GM21526 (cell line): ENCODE measurements around the gene OBSCN.

ENCODE experiments used
- ATAC-seq: cut with Tn5 transposase; IDR thresholded peaks from one replicate; pipeline ENCODE4 v1.9.1; 2021; ENCODE audit warnings: moderate library complexity; ENCODE audit not compliant: unreplicated experiment, low FRiP score

OBSCN gene

DNA sequence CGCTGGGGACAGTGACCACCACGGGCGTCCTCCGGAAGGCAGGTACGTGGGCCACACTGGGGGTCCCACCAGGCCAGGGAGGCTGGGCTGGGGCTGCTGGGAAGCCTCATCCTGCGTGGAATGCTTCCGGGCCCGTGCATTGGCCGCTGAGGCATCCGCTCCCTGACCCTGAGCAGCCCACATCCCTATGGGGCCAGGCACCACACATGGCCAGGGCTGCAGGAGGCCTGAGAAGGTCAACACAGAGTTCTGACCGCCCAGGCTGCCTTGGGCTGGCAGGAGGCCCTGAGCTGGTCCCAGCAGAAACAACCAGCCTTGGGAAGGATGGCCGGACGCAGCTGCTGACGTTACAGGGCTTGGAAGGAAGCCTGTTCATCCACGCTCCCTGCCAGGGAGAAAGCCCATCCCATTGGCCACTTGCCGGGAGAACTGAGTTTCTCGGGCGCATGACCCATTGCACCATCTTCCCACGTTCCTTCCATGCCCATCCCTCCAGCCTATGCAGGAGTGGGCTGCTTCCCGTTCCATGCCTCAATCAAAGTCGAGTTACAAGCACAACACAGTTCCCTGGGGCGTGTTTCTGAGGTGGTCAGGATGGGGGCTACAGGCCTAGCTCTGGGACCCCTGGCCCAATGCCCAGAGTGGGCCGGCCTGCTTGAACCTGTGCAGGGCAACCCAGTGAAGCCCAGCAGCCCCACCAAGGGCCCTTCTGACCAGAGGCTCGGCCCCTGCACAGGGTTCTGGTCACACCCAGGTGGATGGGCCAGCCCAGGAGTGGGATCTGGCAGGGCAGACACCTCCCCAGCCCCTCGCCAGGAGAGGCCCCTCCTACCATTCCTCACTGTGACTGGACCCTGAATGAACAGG is 167.1 kb downstream of the OBSCN start:
- ATAC-seq = no peak

DNA sequence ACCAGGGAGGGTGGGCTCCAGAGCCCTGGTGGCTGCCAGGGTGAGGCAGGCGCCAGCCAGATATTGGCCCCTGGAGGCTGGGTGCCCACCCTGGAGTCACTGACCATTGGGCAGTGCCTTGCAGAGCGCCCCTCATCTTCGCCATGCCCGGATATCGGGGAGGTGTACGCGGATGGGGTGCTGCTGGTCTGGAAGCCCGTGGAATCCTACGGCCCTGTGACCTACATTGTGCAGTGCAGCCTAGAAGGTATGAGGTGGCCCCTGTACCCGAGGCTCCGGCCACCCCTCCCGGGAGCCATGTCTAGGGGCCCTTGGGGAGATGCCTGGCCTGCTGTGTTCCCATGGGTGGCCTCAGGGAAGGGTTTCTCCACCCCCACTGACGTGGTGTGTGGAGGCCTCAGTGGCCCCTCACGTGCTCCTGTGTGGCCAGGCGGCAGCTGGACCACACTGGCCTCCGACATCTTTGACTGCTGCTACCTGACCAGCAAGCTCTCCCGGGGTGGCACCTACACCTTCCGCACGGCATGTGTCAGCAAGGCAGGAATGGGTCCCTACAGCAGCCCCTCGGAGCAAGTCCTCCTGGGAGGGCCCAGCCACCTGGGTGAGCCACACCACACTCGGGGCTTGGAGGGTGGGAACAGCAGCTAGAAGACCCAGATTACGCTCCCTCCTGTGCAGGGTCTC is 167.9 kb downstream of the OBSCN start:
- ATAC-seq = no peak

DNA sequence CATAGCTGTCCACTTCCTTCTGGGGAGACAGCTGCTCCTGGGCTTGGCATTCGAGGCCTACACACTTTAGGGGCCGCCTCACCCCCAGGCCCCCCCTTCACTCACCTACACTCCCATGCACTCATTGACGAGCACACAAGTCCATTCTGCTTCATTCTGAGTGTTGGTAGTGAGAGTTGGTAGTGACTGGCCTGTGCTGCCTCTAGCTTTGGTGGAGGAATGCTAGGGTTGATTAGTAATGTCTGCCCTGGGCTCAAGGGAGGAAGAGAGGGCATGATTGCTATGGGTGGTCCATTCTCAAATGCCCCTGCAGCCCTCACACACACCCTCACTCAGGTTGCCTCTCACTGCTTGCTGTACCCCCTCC is 168.4 kb downstream of the OBSCN start:
- no peak for ATAC-seq

DNA sequence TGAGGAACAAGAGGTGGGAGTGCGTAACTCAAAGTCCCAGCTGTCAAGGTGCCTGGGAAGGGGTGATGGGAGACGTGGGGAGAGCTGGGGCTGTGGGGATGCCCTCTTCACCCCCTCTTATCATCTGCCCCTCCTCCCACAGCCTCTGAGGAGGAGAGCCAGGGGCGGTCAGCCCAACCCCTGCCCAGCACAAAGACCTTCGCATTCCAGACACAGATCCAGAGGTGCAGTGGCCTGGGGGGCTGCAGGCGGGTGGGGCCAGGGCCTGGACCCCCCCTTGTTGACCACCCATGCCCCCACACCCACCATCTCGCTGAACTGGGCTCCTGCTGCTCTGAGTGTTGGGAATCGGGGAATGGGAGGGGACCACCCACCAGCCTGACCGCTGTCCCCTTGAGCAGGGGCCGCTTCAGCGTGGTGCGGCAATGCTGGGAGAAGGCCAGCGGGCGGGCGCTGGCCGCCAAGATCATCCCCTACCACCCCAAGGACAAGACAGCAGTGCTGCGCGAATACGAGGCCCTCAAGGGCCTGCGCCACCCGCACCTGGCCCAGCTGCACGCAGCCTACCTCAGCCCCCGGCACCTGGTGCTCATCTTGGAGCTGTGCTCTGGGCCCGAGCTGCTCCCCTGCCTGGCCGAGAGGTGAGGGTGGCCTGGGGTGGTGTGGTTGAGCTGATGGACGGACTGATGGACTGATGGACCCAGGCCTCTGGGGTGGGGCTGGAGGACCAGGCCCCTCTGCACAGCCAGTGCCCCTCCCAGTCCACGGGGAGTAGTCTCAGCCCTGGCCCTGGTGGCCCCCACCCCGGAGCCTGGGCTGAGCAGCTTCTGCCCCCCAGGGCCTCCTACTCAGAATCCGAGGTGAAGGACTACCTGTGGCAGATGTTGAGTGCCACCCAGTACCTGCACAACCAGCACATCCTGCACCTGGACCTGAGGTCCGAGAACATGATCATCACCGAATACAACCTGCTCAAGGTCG is 169.1 kb downstream of the OBSCN start:
- ATAC-seq = no peak

DNA sequence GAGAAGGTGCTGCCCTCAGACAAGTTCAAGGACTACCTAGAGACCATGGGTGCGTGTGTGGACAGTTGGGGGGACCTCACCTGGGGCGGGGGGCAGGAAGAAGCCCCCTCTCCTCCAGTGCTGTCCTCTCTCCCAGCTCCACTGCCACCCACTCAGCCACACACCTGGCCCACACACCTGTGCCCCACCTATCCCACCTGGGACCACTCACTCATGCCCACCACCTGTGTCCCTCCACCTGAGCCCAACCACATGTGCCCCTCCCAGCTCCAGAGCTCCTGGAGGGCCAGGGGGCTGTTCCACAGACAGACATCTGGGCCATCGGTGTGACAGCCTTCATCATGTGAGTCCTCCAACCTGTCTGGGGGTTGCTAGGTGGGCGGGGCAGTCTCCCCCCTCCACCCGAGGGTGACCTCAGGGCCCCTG is 169.8 kb downstream of the OBSCN start:
- ATAC-seq = no peak

DNA sequence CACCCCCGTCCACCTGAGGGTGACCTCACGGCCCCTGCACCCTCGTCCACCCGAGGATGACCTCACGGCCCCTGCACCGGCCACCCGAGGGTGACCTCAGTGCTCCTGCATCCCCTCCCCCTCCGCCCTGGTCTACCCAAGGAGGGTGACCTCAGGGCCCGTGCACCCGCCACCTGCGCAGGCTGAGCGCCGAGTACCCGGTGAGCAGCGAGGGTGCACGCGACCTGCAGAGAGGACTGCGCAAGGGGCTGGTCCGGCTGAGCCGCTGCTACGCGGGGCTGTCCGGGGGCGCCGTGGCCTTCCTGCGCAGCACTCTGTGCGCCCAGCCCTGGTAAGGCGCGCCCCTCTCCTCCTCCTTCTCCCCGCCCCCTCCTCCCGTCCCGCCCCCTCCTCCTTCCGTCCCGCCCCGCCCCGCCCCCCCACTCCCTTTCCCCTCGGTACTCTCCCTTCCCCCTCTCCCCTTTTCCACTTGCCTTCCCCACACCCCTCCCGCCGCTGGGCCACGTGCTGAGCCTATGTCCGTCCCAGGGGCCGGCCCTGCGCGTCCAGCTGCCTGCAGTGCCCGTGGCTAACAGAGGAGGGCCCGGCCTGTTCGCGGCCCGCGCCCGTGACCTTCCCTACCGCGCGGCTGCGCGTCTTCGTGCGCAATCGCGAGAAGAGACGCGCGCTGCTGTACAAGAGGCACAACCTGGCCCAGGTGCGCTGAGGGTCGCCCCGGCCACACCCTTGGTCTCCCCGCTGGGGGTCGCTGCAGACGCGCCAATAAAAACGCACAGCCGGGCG is 170.4 kb downstream of the OBSCN start:
- ATAC-seq = no peak

DNA sequence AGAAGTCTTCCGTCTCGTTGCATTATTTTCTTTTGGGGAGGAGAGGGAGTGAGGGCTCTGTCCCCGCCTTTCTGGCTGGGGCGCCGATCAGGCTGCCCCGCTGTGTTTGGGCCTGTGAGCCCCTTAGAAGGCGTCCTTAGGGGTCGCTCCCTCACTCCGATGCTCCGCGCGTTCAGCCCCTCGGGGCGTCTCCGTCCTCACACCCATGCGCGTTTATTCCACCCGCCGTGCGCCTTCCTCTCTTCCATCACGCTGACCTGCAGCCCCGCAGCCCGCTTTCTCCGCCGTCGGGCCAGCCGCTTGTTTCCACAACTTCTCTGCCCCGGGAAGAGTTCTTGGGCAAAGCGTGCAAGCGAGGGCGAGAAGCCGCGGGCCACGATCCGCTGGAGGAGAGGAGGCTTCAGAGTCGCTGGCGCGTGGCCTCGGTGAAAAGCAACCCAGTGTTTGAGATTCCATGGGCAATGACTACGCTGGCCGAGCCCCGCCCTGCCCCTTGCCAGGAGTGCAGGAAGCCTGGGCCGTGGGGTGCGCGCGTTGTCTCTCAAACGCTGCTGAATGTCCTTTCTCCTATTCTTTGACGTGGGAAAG is 171.1 kb downstream of the OBSCN start:
- ATAC-seq = no peak

DNA sequence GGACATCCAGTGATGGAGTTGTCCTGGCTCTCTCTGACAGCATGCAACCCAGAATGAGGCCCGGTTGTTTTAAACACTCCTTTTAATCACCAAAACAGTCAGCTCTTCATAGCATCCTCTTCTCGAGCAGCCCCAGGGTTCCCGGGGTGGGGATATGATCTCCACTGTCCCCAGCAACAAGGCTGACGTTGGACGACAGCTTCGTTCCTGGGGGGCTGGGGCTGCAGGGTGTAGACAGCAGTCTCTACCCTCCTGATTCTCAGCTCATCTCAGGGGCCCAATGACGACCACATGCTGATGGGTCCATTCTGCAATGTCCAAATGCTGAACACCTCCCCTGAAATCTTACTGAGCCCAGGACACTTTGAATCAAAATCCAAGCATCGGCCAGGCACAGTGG is 171.8 kb downstream of the OBSCN start:
- no peak for ATAC-seq

DNA sequence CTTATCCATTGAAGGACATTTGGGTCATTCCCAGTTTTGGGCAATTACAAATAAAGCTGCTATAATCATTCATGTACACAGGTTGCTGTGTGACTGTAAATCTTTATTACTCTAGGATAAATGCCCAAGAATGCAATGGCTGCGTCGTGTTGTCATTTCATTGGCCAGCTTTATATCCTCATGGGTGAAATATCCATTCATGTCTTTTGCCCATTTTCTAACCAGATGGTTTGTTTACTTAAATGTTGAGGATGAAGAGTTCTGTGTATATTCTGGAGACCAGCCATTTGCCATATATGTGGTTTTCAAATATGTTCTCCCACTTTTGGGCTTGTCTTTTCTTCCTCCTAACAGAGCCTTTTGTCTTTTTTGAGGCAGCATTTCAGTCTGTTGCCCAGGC is 173.5 kb downstream of the OBSCN start:
- ATAC-seq = no peak

DNA sequence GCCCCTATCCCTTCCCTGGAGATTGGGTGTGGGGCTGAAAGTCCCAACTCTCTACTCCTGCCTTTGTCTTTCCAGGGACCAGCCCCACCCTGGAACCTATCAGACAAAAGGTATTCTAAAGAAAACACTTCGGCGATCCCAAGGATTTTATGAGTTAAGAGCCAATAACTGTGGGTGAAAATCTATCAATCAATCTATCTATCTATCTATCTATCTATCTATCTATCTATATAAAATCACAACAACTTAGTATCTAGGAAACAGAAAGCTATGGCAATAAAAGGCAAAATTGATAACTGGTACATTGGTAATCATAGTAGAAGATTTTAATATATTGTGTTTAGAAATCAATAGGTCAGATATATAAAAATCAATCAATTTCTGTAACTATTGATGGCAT is 175.9 kb downstream of the OBSCN start:
- no peak for ATAC-seq

DNA sequence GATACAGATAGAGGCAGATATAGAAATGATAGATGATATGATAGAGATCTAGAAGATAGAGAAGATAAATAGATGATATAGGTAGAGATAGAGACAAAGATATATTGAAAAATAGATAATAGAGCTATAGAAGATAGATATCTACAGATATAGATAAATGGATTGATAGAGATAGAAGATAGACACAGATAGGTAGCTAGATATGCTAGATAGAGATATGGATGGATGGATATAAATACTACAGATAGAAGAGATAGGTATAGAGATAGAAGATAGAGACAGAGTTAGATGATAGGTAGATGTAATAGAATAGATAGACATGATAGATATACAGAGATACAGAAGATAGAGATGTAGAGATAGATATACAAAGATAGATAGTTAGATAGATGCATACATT is 177.4 kb downstream of the OBSCN start:
- no peak for ATAC-seq

DNA sequence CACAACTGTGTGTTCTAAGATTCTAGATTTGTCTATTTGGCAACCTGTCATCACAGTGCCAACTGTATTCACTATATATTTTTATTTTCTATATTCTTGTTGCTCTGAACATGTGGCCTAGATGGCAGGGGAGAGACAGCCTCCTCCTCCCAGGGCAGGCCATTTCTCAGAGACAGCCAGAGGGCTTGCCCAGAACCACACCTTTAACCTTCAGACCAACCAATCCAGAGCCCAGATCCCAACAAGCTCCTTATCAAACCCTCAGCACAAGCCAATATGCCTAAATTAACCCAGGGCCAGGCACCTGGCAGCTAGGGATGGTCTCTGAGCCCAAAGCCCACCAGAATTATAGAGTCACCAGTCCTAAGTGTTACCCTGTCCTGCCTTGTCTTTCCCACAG is 179.5 kb downstream of the OBSCN start:
- no peak for ATAC-seq

DNA sequence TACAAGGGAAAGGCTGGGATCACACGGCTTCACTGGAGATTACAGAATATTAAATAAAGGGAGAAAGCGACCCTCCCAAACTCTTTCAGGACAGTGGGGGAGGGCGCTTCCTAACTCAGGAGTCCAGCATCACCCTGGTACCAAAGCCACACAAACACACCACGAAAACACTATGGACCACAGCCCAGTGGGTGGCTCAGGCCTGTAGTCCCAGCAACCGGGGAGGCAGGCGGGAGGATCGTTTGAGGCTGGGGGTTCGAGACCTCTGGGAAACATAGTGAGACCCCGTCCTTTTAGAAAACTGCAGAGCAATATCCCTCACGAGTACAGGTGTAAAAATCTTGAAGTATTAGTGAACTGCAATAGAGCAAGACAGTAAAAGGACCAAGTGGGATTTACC is 182.8 kb downstream of the OBSCN start:
- no peak for ATAC-seq

DNA sequence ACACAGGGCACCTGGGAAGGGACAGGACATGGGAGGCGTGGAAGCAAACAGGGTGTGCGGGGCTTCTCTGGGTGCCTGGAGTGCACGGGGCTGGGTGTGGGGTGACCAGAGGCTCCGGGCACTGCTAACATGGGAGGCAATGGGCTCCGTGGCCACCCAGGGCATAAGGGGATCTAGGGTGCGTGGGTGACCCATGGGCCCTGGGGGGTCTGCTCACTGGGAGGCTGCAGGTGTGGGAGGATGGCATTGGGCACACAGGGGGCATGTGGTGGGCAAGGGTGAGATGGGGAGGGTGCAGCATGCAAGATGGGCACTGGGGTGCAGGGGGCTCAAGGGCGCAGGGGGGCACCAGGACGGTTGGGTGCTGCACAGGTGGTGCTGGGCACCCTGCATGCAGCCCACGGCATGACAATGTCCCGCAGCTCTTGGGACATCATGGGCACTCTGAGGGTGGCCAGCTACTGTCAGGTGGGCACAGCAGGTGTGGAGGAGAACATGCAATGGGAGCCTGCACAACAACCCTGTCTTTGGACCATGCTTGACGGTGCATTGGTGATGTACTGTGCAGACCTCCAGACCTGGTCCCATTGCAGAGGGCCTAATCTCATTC is 183.7 kb downstream of the OBSCN start:
- no peak for ATAC-seq

DNA sequence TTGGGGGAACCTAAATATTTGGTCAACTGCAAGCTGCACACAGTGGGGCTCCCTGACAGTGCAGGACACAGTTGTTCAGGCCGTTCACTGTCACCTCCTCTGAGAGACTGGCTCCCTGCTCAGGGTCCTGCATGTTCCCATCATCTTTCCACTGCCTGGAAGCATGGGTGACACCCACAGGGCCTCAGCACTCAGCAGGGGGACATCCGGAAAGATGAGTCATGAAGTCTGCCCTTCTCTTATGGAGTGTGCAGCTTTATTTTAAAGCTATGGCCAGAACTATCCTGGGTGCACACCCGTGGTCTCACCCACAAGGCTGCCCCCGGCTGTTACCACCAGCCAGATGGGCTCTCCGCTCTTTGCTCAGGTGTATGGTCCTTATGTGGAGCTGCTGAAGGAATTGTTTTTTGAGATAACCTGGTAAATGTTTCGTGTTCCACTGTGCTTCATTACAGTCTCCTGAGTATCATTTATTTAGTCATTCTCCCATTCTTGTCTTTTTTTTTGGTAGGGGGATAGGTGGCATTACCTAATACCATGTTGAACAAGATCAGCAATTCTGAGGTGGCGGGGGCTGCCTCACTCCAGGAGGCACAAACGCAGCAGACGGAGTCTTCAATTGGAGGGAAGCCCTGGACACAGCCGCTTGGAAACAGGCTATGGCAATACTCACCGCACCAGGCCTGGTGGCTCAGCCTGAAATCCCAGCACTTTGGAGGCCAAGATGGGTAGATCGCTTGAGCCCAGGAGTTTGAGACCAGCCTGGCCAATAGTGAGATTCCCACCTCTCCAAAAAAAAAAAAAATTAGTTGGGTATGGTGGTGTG is 184.5 kb downstream of the OBSCN start:
- ATAC-seq = no peak

DNA sequence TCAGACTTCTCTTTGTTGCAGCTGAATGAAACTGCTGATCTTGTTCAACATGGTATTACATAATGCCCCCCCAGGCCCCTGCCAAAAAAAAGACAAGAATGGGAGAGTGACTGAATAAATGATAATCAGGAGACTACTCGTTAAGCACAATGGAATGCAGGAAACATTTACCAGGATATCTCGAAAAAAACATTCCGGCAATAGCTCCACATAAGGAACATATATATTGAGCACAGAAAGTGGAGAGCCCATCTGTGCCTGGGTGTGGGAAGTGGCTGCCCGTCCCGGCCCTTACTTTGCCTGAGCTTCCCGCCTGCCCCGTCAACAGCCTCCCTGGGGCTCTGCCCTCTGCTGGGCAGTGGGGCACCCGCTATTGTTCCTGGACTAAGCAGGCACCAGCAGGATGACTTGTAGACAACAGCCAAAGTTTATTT is 185.4 kb downstream of the OBSCN start:
- no peak for ATAC-seq

DNA sequence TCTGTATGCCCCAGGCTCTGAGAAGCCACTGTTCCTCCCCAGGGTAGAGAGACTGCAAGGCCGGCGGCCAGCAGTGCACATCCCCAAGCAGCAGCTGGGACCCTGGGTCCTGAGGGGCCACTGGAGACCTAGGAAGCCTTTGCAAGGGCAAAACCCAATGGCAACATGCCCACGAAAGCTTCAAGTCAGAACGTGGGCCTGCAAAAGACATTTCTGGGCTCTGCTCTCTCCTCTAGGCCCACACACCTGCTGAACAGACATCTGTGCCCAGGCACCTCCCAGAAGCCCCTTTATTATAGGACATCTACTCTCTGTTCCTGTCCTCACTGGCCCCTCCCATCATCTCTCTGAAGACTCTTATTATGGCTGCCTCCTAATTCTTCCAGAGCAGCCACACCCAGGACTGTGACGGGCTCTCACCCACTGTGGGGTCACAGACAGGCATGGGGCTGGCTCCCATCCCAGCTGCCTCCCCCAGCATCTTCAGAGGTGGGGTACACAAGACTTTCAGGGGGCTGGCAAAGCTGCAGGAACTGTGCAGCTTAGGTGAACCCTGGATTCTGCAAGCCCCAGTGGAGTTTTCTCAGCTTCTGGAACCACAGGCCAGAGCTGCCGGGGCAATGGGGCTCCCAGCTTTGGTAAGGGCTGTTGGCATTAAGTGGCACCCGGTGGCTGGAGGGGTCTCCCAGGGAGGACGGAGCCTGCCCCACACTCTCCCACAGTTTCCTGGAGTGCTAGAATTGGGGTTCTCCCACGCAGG is 186.1 kb downstream of the OBSCN start:
- ATAC-seq = no peak
